Neural cell (in vitro differentiated cells): ENCODE data around the gene ACAP3. TPM values are rescaled to one million over a fixed set of nuclear protein-coding genes. Genes with fewer than 3 reads are reported as not detected.

Experiments
- H2AFZ ChIP-seq: fragments of 200-600, 300-800 bp; sonication (generic), shearing (Covaris generic); 2 replicates; pipeline ENCODE4 v1.6.0; 2014; ENCODE audit warnings: low read depth, mild to moderate bottlenecking, antibody characterized with exemption, low read length, moderate library complexity
- H3F3A ChIP-seq: fragments of 200-600 bp; shearing (Covaris generic); 2 replicates; pipeline ENCODE4 v1.6.1; 2016; ENCODE audit warnings: mild to moderate bottlenecking, moderate library complexity, mixed read lengths, antibody characterized with exemption, low read length; ENCODE audit not compliant: insufficient read depth, poor library complexity, severe bottlenecking
- H3K27ac ChIP-seq: fragments of 200-600, 300-800 bp; sonication (generic), shearing (Covaris generic); 2 replicates; pipeline ENCODE4 v1.5.1; 2014; ENCODE audit warnings: mild to moderate bottlenecking, low read length, moderate library complexity
- H3K27me3 ChIP-seq: fragments of 300-800, 200-600 bp; sonication (generic), shearing (Covaris generic); 2 replicates; pipeline ENCODE4 v1.6.0; 2014; ENCODE audit warnings: mild to moderate bottlenecking, low read depth, low read length, moderate library complexity; ENCODE audit not compliant: insufficient read depth
- H3K36me3 ChIP-seq: fragments of 300-800, 200-600 bp; sonication (generic), shearing (Covaris generic); 2 replicates; pipeline ENCODE4 v1.5.1; 2014; ENCODE audit warnings: mild to moderate bottlenecking, antibody characterized with exemption, low read length, moderate library complexity; ENCODE audit not compliant: insufficient read depth
- H3K4me2 ChIP-seq: fragments of 300-800, 200-600 bp; sonication (generic), shearing (Covaris generic); 2 replicates; pipeline ENCODE4 v1.6.0; 2014; ENCODE audit warnings: mild to moderate bottlenecking, low read length
- H3K4me3 ChIP-seq: fragments of 300-800, 200-600 bp; sonication (generic), shearing (Covaris generic); 2 replicates; pipeline ENCODE4 v1.5.1; 2014; ENCODE audit warnings: mild to moderate bottlenecking, low read length, moderate library complexity
- H3K79me2 ChIP-seq: fragments of 200-600 bp; shearing (Covaris generic); replicated peaks from 2 replicates; pipeline ENCODE4 v1.6.0; 2014; ENCODE audit warnings: mild to moderate bottlenecking, low read length, moderate library complexity; ENCODE audit not compliant: insufficient read depth
- H3K9ac ChIP-seq: fragments of 300-800, 200-600 bp; sonication (generic), shearing (Covaris generic); 2 replicates; pipeline ENCODE4 v1.6.1; 2016; ENCODE audit warnings: mild to moderate bottlenecking, low read length, mixed read lengths
- H3K9me2 ChIP-seq: fragments of 200-600 bp; shearing (Covaris generic); 2 replicates; pipeline ENCODE4 v1.6.1; 2016; ENCODE audit warnings: mild to moderate bottlenecking, low read length, mixed read lengths; ENCODE audit not compliant: insufficient read depth
- H3K9me3 ChIP-seq: fragments of 200-600, 300-800 bp; sonication (generic), shearing (Covaris generic); 2 replicates; pipeline ENCODE4 v1.6.1; 2016; ENCODE audit warnings: mild to moderate bottlenecking, mixed run types, low read length, moderate library complexity, mixed read lengths
- H4K20me1 ChIP-seq: fragments of 200-600 bp; shearing (Covaris generic); 2 replicates; pipeline ENCODE4 v1.6.1; 2016; ENCODE audit warnings: mild to moderate bottlenecking, mixed run types; ENCODE audit not compliant: insufficient read depth
- EP300 ChIP-seq: fragments of 450-650 bp; conservative IDR thresholded peaks from 2 replicates; pipeline ENCODE4 v1.6.1; 2014; ENCODE audit warnings: antibody characterized with exemption, mild to moderate bottlenecking, moderate library complexity; ENCODE audit not compliant: poor library complexity, severe bottlenecking
- EZH2 ChIP-seq: fragments of 200-600, 300-800 bp; shearing (Covaris generic), sonication (generic); IDR thresholded peaks from 2 replicates; pipeline ENCODE4 v1.6.1; 2014; ENCODE audit warnings: antibody characterized with exemption, low read length, borderline replicate concordance, mild to moderate bottlenecking; ENCODE audit not compliant: insufficient read depth, poor library complexity, severe bottlenecking
- MXI1 ChIP-seq: fragments of 450-650 bp; conservative IDR thresholded peaks from 2 replicates; pipeline ENCODE4 v1.6.1; 2014; ENCODE audit warnings: antibody characterized with exemption, mild to moderate bottlenecking; ENCODE audit not compliant: poor library complexity, severe bottlenecking
- POLR2AphosphoS5 ChIP-seq: IDR thresholded peaks from 2 replicates; pipeline ENCODE4 v1.6.1; 2012
- RAD21 ChIP-seq: fragments of 450-650 bp; conservative IDR thresholded peaks from 2 replicates; pipeline ENCODE4 v1.6.1; 2014; ENCODE audit warnings: antibody characterized with exemption, mild to moderate bottlenecking, moderate library complexity
- SMC3 ChIP-seq: fragments of 450-650 bp; conservative IDR thresholded peaks from 2 replicates; pipeline ENCODE4 v1.6.1; 2014; ENCODE audit warnings: antibody characterized with exemption, mild to moderate bottlenecking, moderate library complexity; ENCODE audit not compliant: poor library complexity
- TAF1 ChIP-seq: IDR thresholded peaks from 2 replicates; pipeline ENCODE4 v1.6.1; 2012; ENCODE audit warnings: low read depth
- polyA plus RNA-seq: library from polyadenylated mRNA; depleted of rRNA; stranded (reverse); fragments of >200 nt; gene quantifications from 2 replicates; pipeline ENCODE4 v1.2.3, GENCODE V29; 2014
- TF ChIP-seq, protein P1 (sequence below): fragments of 450-650 bp; IDR thresholded peaks from 2 replicates; pipeline ENCODE4 v1.5.1; 2014; ENCODE audit warnings: antibody characterized with exemption, mild to moderate bottlenecking, moderate library complexity; ENCODE audit not compliant: poor library complexity, severe bottlenecking
- TF ChIP-seq, protein P2 (sequence below): IDR thresholded peaks from 2 replicates; pipeline ENCODE4 v1.6.1; 2012; ENCODE audit warnings: borderline replicate concordance

ACAP3 gene
- polyA plus RNA-seq, 1 donor from 2014 or later = 186 TPM

DNA sequence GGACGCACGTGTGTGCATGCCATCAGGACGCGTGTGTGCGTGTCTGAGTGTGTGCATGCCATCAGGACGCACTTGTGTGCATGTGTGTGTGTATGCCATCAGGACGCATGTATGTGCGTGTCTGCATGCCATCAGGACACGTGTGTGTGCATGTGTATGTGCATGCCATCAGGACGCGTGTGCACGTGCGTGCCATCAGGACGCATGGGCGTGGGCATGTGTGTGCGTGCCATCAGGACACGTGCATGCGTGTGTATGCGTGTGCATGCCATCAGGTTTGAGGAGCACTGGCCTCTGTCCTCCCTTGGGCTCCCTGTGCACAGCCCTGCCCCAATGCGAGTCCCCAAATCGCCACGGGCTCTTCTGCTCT is 48.6 kb downstream of the ACAP3 start:
- H3K4me2 ChIP-seq = no peak overlapping the region
- no peaks in the 10 kb centered on the region for H3K36me3 ChIP-seq
- no peak overlapping the region for H3K27ac ChIP-seq
- H3K9me2 ChIP-seq = no peaks in the 10 kb centered on the region
- H3K79me2 ChIP-seq = no peaks in the 10 kb centered on the region
- no peaks in the 10 kb centered on the region for H4K20me1 ChIP-seq
- no peak overlapping the region for H3K9ac ChIP-seq
- H3F3A ChIP-seq = no peaks in the 10 kb centered on the region
- TF ChIP-seq POLR2AphosphoS5 (no peak), EZH2 (no peak)
- H3K9me3 ChIP-seq = no peaks in the 10 kb centered on the region
- H3K4me3 ChIP-seq = no peak overlapping the region
- H2AFZ ChIP-seq = no peak overlapping the region
- no peaks in the 10 kb centered on the region for H3K27me3 ChIP-seq

DNA sequence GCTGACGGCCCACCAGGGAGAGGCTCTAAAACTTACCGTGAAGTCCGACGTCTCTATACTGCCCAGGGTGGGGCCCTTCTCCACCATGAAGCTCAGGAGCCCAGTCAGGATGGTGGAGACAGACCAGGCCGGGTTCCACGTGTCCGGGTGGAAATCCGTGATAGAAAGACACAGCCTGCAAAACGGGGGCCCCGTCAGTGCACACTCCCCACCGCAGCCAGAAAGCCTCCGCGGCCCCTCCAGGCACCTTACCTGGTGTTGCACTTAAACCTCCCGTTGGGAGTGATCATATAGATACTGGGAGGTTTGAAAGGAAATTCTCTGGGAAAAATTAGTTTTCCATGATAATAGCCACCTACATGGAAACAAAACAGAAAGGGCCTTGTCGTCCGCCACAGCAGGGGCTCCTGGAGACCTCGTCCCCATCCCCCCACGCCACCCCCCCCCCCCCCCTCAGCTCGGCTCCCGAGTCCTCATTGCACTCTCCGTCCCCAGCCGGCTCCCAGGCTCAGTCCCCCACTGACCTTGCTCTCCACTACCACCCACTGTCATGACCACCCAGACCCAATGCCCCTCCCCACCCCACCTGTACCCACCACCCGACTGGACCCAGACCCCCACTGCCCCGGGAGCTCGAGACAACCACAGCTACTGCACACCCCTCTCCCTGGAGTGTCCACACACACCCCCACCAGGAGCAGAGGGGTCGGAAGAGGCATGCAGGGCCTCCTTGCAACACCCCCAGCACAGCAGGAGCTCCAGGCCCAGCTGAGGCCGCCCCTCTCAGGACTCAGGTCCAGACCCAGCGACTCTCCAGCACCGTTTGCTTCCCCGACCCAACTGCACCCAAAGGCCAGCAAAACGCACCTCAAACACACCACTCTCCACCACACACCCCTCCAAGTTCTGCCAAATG is 50.5 kb downstream of the ACAP3 start:
- Histone ChIP-seq H3K4me3 (no peak overlapping the region), H3K4me2 (no peak overlapping the region), H2AFZ (no peak overlapping the region), H3F3A (no peaks in the 10 kb centered on the region), H3K9me2 (no peaks in the 10 kb centered on the region), H4K20me1 (no peaks in the 10 kb centered on the region), H3K79me2 (no peaks in the 10 kb centered on the region), H3K27ac (no peak overlapping the region), H3K9me3 (no peaks in the 10 kb centered on the region), H3K9ac (no peak overlapping the region), H3K36me3 (no peaks in the 10 kb centered on the region), H3K27me3 (no peaks in the 10 kb centered on the region)
- no peak for TF ChIP-seq EP300
- TF ChIP-seq TAF1 = no peak
- no peak for TF ChIP-seq MXI1
- TF ChIP-seq POLR2AphosphoS5 = no peak
- TF ChIP-seq, protein P1, sequence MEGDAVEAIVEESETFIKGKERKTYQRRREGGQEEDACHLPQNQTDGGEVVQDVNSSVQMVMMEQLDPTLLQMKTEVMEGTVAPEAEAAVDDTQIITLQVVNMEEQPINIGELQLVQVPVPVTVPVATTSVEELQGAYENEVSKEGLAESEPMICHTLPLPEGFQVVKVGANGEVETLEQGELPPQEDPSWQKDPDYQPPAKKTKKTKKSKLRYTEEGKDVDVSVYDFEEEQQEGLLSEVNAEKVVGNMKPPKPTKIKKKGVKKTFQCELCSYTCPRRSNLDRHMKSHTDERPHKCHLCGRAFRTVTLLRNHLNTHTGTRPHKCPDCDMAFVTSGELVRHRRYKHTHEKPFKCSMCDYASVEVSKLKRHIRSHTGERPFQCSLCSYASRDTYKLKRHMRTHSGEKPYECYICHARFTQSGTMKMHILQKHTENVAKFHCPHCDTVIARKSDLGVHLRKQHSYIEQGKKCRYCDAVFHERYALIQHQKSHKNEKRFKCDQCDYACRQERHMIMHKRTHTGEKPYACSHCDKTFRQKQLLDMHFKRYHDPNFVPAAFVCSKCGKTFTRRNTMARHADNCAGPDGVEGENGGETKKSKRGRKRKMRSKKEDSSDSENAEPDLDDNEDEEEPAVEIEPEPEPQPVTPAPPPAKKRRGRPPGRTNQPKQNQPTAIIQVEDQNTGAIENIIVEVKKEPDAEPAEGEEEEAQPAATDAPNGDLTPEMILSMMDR = no peak
- TF ChIP-seq EZH2 = no peak
- TF ChIP-seq, protein P2, sequence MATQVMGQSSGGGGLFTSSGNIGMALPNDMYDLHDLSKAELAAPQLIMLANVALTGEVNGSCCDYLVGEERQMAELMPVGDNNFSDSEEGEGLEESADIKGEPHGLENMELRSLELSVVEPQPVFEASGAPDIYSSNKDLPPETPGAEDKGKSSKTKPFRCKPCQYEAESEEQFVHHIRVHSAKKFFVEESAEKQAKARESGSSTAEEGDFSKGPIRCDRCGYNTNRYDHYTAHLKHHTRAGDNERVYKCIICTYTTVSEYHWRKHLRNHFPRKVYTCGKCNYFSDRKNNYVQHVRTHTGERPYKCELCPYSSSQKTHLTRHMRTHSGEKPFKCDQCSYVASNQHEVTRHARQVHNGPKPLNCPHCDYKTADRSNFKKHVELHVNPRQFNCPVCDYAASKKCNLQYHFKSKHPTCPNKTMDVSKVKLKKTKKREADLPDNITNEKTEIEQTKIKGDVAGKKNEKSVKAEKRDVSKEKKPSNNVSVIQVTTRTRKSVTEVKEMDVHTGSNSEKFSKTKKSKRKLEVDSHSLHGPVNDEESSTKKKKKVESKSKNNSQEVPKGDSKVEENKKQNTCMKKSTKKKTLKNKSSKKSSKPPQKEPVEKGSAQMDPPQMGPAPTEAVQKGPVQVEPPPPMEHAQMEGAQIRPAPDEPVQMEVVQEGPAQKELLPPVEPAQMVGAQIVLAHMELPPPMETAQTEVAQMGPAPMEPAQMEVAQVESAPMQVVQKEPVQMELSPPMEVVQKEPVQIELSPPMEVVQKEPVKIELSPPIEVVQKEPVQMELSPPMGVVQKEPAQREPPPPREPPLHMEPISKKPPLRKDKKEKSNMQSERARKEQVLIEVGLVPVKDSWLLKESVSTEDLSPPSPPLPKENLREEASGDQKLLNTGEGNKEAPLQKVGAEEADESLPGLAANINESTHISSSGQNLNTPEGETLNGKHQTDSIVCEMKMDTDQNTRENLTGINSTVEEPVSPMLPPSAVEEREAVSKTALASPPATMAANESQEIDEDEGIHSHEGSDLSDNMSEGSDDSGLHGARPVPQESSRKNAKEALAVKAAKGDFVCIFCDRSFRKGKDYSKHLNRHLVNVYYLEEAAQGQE = no peak
- no peak for TF ChIP-seq SMC3
- no peak for TF ChIP-seq RAD21
